Stimulated activated CD4-positive, alpha-beta T cell treated with anti-CD3 and anti-CD28 coated beads, Interleukin-15, amount 100 ng/mL, for 48 hours (primary cell): ENCODE results near the gene FGF12.

Experiments
- DNase-seq, 2 donors: peaks; one replicate each; pipeline ENCODE4 v3.0.0-alpha.2; 2020; ENCODE audit warnings: low read depth in 2 of 2

FGF12 gene

DNA sequence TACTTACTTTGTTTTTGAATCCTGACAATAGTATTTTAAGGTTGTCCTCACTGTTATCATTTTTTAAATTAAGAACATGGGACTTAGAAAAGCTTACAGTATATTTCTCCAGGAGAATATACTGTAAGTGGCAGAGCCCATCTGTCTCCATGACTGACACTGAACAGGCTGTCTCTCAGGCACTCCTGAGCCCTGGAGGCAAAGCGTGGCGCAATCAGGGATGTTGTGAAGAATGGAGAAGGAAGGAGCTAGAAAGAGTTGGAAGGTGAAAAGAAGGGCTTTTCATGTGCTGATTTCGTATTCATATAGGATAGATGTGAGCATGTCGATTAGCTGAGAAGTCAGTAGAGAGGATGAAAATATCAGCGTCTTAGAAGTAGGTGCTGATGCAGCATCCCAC, 41.5 kb downstream of the FGF12 start:
- no peak for DNase-seq

DNA sequence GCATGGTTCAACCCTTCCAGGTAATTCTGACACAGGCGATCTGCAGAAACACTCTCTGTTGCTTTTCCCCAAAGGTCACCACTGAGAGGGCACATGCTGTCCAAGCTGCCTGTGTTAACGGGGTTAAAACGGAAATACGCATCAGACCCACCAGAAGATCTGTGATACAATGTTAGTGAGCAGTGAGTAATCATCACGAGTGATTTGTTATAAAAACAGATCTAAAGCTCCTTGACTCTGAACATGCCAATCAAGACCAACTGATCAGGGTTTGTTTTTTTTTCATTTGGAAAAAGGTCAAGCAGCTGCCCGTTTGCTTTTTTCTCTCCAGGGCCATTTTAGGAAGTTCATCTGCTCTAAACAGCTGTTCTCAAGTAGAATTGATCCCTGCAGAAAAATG, 43.2 kb downstream of the FGF12 start:
- DNase-seq = no peak

DNA sequence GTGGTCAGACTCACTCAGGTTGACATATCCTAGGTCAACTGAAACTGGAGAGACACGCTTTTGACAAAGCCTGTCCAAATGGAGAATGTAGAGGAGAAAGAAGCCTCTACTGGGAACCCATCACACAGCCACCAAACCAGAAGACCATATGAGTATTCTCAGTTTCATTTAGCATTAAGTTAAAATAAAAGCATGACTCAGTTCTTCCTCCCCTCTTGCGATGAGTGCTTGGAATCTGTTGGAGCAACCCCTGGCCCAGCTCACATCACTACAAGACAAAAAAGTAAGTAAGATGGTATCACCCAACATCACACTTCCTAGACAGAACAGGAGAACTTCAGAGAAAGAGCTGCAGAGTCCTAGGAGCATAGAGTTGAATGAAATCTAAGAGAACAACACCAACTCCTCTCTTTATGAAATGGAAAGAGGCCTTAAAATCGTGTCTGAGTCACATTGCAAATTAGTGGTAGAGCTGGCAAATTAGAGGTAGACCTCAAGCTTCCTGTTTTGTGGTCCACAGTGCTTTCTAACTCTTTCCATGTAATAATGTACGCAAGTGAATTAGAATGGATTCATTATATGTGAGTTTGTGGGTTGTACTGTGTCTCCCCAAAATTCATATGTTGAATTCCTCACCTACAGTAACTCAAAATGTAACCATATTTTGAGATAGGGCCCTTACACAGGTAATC, 51.2 kb downstream of the FGF12 start:
- DNase-seq = peak in 1 of 2 donors; percentile 12

DNA sequence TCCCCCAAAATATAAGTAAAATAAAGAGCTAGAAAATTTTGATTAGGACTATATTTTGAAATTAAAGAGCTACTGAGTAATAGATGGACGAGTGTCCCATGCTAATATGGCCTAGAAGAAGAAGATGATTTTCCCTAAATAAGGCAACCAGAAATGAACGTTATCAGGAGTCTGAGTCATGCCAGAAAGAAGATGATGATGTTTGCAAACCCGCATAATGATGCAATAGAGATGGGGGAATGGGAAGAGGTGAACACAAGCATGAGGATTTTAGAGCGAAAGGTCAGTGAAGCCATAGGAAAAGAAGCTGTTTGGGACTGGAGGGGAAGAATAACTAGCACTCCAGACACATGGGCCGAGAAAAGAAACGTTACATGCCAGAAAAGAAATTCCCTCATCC, 71.7 kb downstream of the FGF12 start:
- no peak for DNase-seq

DNA sequence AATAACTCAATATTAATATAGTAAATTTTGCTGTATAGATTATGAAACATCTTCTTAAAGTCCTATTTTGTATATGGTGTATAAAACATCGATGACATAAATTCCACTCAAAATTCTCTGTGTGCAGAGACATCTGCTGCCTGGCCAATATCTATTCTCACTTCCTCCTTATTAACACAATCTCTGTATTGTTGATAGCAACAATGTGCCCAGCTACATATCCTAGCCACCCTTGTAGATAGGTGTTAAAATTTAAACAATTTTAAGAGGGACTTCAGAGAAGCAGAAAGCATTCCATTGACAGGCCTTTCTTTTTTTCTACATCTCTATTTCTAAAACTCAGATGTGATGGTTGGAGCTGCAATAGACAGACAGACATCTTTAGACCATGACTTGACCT, 72.3 kb downstream of the FGF12 start:
- no peak for DNase-seq

DNA sequence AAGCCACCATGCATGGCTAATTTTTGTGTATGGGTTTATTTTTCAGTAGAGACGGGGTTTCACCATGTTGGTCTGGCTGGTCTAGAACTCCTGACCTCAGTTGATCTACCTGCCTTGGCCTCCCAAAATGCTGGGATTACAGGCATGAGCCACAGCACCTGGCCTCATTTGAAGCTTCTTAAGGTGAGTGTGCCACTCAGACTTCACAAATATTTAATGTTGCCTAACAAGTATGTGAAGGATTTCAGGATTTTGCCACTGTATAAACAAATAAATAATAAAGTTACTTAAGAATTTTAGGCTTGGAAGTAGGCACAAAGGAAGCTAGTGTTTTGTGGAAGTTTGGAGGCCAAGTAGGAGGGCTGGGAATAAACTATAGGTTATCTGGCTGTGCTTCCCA, 73.5 kb downstream of the FGF12 start:
- DNase-seq = no peak

DNA sequence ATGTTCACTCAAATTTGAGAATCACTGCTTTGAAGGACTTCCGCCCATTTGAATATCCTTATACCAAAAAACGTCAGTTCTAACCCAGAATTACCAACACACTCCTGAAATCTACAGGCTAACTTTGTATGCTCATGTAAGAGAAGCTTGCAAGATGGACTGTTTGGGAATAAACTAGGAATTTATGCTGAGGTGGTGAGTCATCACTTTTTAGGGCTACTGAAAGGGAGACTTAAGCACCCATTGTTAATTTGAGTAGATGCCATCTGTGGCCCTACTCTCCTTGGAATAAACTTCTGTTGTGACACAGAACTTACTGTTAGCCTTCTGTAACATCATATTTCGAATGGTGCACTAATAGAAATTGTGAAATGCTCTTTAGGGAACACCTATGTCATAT, 74.6 kb downstream of the FGF12 start:
- DNase-seq = no peak

DNA sequence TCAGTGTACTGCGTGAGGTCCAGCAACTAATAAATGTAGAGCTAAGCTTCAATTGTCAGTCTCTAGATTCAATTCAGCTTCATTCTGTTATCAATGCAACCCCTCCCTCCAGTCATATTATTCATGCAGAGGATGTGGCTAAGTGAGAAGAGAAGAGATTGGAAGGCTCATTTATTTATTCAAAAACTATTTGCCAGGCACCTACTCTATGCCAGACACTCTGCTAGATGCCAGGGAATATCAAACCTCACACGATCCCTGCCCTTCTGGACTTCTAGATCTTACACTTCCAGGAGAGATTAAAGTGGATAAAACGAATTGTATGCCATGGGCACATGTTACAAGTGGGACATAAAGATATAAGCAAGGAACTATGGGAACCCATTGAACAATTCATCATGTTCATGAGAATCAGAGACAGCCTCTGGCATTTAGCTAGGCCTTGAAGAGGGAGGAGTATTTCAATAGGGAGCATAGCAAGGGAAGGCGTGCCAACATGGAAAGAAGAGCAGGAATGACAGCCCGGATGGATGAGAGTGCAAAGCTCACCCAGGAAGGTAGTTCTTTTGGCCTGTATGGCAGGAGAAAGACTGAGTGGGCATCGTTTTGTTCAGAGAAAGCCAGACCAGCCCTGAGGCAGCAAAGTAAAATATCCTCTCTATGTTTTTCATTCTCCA, 75.4 kb downstream of the FGF12 start:
- DNase-seq = no peak

DNA sequence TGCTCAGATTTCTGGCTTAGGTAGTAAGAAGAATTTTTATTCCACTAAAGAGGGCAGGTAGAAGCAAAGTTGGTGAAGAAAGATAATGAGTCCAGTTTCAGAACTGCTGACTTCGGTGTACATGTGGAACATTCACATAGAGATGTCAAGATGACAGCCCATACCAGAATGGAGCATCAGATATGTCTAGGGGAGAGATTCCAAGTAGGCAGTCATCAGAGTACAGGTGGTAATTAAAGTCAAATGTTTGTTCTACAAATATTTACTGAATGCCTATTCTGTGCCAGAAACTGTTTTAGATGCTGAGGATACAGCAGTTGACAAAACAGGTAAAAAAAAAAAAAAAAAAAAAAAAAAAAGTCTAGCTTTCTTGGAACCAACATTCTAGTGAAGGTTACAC, 81.9 kb downstream of the FGF12 start:
- no peak for DNase-seq

DNA sequence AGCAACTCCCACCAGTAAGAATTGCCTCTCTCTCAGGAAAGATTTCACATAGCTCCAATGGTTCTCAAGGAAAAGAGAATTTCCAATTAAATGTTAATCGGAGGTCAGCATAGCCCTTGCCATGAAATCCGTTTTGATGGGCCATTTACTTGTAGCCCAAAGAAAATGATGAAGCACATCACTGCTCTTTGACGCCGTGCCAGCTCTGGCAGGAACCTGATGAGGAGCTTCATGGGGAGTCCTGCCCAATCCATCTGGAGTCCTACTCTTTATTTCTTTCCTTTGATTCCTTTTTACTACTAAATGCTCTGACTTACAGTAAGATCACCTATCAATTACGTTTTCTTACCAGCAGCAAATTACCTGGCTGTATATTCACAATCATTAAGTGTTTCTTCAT, 84.7 kb downstream of the FGF12 start:
- no peak for DNase-seq

DNA sequence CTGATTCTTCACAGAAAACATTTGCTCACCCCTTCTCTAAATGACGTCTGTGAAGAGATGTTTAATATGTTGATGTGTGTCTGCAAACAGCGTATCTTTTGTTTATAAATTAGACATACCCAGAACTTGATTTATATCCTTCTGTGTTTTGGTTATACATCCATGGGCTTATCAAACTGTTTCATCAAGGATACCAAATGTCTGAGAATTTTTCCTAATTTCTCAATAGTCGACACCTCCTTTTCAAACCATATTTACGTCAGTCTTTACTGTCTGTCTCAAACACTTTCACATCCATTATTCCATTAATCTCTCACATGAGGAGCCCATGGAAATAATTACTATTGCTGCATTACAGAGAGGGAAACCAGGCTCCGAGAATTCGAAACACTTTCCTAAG, 85.4 kb downstream of the FGF12 start:
- no peak for DNase-seq

DNA sequence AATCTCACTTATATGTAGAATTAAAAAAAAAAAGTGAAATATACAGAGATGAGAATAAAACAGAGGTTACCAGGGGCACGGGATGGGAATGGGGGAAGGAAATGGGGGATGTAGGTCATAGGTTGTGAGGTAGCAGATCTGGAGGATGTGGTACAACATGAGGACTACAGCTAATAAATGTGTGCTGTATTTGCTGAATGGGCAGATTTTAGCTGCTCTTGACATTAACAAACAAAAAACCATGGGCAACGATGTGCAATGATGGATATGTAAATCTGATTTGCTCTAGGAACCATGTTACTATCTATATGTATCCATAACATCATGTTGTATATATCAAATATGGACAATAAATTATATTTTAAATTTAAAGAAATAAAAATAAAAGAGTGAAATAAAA, 87.4 kb downstream of the FGF12 start:
- no peak for DNase-seq

DNA sequence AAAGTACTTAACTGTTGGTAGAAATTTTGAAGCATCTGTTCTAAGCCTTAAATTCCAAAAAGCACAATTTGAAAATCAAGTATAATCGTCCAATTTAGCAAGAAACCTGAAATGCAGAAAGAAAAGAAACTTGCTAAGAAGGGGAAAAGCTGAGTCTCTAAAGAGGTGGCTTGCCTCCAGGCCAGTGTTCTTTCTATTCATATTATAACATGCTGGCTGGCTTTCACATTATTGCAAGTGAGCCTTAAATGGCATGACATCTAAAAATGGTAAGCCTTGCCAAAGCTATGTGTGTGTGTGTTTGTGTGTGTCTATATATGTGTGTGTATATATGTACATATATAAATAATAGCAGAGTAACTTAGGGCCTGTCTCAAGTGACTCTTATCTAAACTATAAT, 89.5 kb downstream of the FGF12 start:
- DNase-seq = no peak

DNA sequence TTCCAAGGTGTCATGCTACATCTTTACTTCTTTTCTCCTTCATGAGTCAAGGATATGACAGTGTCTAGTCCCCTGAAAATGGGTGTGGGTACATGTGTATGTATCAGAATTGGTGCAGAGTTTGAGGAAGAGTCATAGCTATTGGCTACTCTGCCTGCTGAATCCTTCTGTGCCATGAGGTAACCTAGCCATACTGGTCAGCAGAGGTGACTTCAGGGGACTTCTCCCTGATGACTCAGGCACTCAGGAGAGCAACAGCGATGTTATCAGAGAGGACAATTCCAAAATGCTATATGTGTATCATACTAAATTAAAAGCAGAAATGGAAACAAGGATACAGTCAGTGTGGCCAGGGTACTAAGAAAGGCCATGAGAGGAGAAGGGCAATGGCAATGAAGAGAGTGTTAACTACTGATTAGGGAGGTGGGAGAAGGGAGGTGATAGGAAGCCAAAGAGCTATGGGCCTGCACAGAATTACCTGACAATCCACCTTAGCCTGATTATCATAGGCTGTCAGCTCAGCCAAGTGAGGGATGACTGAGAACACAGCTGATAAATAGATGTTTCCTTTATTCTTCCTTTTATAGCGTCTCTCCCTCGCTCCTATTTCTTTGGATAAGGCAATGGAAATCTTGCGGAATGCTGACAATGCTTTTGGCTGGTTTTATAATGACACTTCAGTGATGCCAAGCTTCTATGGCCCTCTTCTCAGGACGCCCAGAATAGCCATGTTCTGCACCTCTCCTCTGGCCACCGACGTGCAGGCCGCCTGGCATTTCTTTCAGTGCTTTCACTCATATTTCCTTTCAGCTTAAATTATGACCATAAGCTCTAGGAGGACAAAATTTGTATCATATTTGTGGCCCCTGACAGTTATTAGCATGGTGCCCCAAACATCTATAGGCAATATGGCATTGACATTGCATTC, 90.6 kb downstream of the FGF12 start:
- DNase-seq = no peak

DNA sequence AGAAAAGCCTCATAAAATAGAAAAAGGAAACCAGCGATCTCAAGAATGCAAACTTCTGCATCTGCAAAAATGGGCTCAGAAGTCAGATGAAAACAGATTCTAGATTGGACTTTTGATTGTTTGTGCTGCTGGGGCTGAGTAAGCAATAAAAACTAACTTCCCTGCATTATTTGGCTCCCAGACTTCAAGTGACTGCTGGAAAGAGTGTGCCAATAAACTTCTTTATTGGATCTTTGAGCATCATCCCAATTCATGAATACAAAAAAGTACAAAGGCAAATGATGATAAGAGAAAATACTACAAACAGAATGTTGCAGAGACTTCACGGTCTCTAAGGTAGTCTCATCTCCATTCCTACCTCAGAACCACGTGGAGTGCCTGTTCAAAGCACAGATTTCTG, 97.9 kb downstream of the FGF12 start:
- no peak for DNase-seq

DNA sequence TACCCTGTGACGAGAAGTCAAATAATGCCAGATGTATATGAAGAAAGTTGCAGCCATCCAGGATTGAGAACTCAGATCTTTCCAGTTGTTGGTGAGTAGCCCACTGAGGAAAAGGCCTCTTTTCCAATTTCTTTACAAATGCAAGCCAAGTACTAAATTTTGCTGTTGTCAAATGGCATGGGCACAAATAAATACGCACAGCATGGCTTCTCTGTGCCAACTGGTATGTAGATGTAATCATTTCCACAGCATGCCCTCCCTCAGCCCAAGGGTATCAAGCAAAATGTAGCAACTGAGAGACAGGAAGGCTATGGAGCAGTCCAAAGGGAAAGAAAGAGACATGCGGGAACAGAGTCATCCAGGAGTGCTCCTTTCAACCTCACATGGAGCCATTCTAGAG, 105.4 kb downstream of the FGF12 start:
- no peak for DNase-seq

DNA sequence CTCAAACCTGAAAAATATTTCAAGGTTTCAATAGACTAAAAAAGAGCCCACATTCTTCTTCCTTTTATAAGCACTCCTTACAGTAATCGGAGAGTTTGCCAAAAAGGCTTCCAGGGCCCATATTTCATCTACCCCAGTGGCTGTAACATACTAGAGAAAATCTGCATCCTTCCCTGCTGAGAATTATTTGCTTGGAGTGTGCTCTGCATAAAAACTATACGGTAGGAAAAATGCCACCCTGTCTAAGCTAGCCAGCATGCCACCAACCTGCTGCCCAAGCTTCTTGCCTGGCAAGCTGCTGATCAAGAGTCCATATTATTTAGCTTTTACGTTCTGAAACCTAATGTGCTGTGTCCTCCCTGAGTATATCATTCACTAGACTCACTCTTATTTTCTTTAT, 107.1 kb downstream of the FGF12 start:
- no peak for DNase-seq

DNA sequence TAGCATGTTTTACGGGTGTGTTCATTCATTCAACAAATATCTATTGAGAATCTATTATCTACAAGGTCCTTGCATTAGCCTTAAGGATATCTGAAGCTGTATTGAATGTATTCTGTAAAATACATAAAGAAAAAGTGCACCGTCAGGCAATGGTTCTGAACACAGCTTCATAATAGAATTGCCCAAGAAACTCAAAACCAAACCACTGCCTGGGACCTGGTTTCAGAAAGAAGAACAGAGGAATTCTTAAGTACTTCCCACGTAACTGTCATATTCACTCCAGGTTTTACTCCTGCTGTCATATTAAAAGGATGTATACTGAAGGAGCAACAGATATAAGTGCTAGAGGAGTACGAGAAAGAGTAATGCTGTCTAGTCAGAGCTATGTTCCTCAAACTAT, 115.9 kb downstream of the FGF12 start:
- DNase-seq = no peak

DNA sequence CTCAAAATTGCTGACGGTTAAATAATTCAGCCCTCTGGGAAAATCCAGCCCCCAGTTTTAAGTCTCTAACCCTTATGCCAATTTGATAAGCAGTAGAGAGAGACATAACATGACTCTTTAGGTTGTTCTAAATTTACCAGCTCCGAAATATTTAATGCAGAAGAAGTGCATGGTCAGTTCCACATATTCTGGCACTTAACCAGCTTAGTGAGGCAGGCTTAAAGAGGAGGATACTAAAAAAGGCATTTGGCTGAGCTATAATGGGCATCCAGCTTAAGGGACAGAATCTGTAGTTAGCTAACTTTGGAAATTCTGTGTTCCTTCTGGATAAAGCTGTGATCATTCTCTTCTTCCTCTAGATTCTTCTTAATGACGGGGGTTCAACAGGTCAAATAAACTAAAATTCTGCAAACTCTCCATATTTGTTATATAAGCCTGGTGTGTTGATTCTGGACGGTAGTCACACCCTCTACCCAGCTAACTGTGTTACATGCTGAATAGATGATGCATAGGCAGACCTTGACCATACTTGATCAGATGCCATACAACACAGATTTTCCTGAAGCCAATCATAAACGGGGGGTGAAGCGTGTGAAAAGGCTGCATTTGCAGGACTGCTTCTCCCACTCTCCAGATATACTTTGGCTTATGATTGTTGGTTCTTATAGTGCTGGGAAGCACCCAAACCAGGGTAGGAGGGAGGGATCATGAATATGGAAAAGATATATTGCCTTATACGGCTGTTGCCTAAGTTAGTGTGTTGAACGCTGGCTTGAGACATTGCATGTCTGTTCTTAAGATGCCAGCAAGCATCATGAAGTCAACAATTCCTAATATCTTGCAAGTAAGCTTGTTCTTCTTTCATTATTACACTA, 118.4 kb downstream of the FGF12 start:
- DNase-seq = no peak

DNA sequence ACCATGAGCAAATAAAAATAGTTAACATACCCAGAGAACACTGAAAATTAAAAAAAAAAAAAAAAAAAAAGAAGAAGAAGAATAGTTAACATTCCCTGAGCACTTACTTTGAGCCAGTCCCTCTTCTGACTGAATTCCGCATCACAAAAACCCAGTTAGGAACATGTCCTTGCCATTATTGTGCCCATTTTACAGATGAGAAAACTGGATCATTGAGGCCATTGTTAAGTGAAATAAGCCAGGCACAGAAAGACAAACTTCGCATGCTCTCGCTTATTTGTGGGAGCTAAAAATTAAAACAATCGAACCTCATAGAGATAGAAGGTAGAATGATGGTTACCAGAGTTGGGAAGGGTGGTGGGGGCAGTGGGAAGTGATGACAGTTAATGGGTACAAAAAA, 119.5 kb downstream of the FGF12 start:
- no peak for DNase-seq

DNA sequence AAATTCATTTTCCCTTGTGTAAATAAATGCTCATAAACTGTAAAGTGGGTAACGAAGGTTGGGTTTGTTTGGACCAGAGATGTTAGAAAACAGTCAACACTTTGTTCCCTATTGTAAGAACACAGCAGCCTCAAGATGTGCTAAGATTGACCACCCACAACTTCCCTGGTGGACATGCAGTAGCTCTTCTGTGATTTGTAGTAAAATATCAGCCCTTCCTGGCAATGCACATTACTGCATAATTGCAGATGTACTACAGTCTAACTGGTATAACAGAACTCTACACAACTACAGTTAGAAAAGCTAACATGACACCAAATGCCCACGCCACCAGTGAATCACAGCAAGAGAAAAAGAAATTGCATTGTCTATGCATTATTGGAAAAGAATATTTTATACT, 129.4 kb downstream of the FGF12 start:
- DNase-seq = no peak

DNA sequence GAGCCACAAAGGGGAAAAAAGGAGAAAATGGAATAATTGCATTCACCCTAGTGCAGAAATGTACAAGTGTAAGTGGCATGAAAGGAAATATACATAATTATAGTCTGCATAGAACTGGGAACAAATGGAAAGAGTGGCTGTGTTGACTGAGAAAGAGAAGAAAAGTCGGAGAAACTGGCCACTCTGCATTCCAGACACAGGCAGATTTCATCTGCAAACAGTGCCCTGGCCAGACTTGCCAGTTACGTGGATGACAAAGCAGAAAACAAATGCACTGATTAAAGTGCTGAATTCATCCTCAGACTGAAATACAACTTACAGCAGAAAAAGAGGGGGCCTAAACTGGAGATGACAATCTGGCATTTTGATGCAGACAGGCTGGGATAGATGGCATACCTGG, 129.8 kb downstream of the FGF12 start:
- DNase-seq = no peak
